Heart left ventricle (tissue), 13 donors: ENCODE data around the gene CGB2.

ENCODE experiments used
- POLR2A ChIP-seq, 2 donors: fragments of 450-650 bp; IDR thresholded peaks; one replicate each; pipeline ENCODE4 v1.6.1; 2017; ENCODE audit warnings: antibody characterized with exemption in 2 of 2, mild to moderate bottlenecking in 2 of 2, moderate library complexity in 2 of 2
- TF ChIP-seq, protein P1 (sequence below), 12 donors: fragments of 200-600 bp; sonication (generic) in 4 of 12; IDR thresholded peaks; one replicate each; pipeline versions ENCODE4 v1.5.0 to v1.8.0; 2018 to 2022; ENCODE audit warnings: antibody characterized with exemption in 12 of 12, mild to moderate bottlenecking in 5 of 12
- donor health status: ischemic (EF 13 %, LVEDD 7.1; RV severe dilation, severe dysfunction).
- donor health status: DM: no; HTN: yes; CAD: no.
- donor health status: DM: no; HTN: no; CAD: no.
- donor health status: ischemic (EF 25% LVEDD 6.9; RV normal size, moderate dysfunction).
- donor health status: ischemic (EF 25% LVEDD 5.7; RV mildly dilated, moderate dysfunction).
- donor health status: ischemic (EF 35%, LVEDD 5.7; RV mildly dilated, moderate dysfunction).
- donor health status: nonischemic (EF 11% LVEDD 7.7; RV severe dilation, severe dysfunction).
- donor health status: DM: yes; HTN: yes; CAD: no.
- donor health status: PGD.
- donor health status: ischemic (EF 29% LVEDD 5.4; RV normal size, mild dysfunction).
- donor health status: nonischemic (EF 23%, LVEDD 6.1; RV moderate dilation, normal function).

DNA sequence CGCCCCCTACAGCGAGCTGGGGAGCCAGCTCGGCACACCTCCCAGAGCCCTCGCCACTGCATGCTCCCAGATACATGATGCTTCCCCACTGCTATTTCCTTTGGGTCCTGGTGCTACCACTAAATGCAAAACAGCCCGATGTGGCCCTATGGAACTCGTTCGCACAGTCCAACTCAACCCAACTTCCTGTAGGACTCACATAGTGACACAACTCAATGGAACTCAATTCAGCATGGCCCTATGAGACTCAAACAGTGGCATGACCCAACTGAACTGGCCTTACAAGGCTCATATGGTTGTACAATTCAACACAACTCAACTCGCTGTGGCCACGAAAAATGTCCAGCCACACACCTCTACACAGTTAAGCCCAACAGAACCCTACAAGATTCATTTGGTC lies 37.3 kb downstream of the CGB2 start:
- TF ChIP-seq, protein P1, sequence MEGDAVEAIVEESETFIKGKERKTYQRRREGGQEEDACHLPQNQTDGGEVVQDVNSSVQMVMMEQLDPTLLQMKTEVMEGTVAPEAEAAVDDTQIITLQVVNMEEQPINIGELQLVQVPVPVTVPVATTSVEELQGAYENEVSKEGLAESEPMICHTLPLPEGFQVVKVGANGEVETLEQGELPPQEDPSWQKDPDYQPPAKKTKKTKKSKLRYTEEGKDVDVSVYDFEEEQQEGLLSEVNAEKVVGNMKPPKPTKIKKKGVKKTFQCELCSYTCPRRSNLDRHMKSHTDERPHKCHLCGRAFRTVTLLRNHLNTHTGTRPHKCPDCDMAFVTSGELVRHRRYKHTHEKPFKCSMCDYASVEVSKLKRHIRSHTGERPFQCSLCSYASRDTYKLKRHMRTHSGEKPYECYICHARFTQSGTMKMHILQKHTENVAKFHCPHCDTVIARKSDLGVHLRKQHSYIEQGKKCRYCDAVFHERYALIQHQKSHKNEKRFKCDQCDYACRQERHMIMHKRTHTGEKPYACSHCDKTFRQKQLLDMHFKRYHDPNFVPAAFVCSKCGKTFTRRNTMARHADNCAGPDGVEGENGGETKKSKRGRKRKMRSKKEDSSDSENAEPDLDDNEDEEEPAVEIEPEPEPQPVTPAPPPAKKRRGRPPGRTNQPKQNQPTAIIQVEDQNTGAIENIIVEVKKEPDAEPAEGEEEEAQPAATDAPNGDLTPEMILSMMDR (IDR thresholded peaks at IDR 0.05) = no peak
- TF ChIP-seq POLR2A (IDR thresholded peaks at IDR 0.05) = no peak
